ENCODE measurements around the gene CBFA2T2.

The CBFA2T2 gene

DNA sequence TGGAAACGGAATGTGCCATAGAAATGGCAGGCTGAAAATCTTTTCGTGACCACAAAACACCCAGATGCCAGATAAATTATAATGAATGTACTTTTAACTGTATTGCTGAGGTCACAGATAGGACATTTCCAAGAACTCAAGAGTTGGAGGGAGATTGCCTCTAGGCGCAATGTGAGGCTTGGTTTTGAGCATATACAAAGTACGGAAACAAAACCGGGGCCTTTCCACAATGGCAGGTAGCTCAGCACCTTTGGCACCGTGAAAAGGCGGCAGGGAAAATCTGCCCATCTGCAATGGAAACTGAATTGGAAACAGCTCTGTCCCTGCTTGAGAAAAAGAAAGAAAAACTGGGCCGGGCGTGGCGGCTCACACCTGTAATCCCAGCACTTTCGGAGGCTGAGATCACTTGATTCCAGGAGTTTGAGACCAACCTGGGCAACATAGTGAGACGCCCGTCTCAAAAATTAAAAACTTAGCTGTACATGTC is 161.7 kb downstream of the CBFA2T2 start:
- DNase-seq (ENCODE audit: low read depth in 2 of 2), result no peak

DNA sequence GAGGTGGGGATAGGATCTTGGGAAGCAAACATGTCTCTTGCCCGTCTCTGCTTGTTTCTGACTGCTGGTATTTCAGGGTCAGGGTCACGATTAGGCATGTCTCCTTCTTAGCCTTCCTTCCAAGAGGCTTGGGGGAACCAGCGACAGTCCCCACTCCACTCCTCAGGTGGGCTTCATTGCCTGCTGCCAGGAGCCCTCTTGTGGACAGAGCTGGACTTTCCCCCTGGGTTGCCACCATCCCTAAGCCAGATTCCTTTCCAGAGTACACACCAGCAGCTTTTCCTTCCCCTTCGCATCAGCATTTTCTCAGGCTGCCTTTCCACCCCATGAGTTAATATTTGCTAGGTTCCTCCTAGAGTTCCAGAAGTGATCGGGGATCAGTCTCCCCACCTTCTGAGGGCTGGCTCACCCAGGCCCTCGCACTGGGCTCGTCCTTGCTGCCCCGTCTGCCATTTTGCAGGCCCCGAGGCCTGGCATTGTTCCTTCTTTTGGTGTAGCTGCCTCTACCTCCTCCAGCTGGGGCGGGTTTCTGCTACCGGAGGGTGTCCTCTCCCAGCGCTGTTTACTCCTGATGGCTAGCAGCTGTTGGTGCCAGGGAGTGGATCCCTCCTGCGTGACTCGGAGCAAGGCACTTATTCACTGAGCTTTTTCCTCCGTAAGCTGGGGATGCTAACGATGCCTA is 163.5 kb downstream of the CBFA2T2 start:
- DNase-seq (ENCODE audit: low read depth in 2 of 2), result no peak

DNA sequence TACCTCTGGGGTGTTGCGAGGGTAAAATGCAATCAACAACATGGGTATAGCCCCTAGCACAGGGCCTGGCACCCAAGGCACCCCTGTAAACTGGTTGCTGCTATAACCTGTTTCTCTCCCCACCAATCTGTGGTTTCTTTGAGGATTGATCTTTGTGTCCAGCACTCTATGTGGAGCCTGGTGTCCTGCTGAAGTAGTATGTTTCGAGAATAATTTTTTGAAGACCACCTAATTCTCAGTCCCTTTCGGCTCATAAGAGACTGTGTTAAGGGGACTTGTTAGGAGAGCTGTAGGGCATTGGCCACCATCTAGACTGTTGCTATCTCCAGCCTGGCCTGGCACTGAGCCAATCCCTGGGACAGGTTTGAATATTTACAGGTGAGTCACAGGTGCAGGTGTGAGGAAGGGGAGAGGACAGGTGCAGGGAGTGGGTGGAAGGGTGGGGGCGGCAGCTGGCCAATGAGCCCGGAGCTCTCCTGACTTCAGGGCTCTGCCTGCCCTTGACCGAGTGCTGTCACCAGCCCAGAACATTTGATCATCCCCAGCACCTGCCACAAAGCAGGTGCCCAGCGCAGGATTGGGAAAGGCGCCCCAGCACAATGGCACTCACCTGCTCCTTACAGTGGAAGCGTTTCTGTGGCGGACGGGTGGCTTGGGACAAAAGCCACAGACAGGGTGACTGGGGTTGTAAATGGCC is 164.2 kb downstream of the CBFA2T2 start:
- no peak for DNase-seq (ENCODE audit: low read depth in 2 of 2)

DNA sequence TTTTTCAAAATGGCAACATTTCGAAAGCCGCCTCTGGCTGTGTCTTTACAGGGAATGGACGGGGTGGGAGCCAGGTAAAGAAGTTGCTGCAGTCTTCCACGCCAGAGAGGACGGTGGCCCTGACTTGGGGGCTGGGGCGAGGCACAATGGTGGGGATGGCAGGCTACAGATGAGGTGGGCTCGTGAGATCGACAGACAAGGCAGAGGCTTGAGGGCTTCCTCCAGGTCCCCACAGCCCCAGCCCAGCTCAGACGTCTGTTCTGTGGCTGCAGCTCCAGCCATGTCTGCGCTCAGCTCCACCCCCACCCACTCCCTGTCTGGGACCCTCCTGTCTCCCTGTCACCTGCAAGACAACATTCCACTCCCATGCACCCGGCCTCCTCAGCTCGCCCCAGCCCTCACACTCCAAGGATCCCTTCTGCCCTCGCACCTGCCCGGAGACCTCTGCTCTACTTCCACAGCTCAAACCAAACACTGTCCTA is 164.8 kb downstream of the CBFA2T2 start:
- no peak for DNase-seq (ENCODE audit: low read depth in 2 of 2)

- DNase-seq (ENCODE audit: low read depth in 2 of 2), result no peak
Observed at GRCh38 chr20:33655164-33655563, 165.3 kb downstream of the CBFA2T2 start.

GRCh38 chr20:33656010-33656782 is 166.3 kb downstream of the CBFA2T2 start:
- no peak for DNase-seq (ENCODE audit: low read depth in 2 of 2)

DNA sequence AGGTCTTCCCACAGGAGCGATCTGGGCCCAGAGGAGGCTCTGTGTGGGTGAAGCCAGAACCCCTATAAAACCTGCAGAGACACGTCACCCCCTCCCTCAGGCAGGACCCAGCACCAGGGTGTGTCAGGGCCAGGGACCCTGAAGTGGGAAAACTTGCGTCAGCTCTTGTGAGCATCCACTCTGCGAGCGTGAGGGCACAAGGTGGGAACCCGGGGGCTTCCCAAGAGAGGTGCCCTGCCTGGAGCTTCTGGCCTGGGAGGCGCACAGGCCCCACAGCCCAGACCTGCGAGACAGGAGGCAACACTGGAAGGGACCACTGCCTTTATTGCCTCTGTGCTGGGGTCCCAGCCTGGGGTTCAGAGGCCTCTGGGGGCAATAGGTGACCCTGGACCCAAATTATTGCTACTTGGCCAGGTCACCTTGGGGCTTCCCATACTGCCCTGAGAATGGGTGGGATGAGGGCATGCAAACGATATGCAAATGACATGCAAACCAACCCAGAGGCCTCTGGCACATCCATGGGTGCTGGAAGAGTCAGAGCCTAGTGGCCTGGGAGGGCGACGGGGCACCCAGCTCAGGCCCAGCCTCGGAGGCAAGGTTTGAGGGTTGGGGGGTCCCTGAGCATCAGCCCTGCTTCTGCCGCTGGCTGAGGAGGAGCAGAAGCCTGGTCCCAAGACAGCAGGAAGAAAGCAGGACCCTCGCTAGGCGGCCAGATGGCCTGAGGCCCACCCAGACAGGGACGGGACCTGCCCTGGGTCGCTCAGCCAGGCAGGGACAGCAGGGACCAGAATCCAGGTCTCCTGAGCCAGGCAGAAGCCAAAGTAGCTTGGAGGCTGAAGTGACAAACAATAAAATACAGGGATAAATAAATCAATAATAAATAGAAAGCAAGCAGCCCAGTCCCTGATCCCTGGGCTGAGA is 167.1 kb downstream of the CBFA2T2 start:
- no peak for DNase-seq (ENCODE audit: low read depth in 2 of 2)

GRCh38 chr20:33657704-33658095 is 167.8 kb downstream of the CBFA2T2 start:
- no peak for DNase-seq (ENCODE audit: low read depth in 2 of 2)

DNA sequence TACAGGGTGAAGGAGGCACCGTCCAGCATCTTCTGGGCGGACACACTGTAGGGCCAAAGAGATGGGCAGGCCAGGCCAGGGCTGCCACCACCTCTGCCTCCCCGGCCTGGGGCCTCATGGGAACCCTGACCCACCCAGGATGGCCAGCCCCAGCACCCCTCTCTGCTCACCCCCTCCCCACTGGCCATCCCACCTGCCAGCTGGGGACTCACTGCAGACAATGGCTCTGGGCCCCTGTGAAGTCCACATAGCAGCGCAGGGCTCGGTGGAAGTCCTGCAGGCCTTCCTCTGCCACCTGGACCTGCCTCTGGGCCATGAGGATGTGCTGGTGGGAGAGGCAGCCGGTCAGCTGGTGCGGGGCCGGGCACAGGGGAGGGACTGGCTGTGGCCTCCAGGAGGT is 168.6 kb downstream of the CBFA2T2 start:
- DNase-seq (ENCODE audit: low read depth in 2 of 2), result no peak

DNA sequence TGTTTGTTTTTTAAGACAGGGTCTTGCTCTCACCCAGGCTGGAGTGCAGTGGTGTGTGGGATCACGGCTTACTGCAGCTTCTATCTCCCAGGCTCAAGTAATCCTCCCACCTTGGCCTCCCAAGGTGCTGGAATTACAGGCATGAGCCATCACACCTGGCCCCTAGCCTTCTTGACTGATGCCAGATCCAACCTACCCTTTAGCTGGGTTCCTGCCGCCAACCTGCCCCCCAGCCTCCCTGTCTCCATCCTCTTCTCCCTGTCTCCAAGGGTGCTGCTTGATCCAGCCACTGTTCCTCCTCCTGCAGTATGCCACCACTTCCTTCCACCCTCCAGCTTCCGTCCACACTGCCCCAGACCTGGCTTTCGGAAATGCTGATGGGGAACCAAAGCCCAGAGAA is 169.0 kb downstream of the CBFA2T2 start:
- no peak for DNase-seq (ENCODE audit: low read depth in 2 of 2)

- DNase-seq (ENCODE audit: low read depth in 2 of 2), result no peak
Observed at GRCh38 chr20:33659341-33660034, 169.6 kb downstream of the CBFA2T2 start.

DNA sequence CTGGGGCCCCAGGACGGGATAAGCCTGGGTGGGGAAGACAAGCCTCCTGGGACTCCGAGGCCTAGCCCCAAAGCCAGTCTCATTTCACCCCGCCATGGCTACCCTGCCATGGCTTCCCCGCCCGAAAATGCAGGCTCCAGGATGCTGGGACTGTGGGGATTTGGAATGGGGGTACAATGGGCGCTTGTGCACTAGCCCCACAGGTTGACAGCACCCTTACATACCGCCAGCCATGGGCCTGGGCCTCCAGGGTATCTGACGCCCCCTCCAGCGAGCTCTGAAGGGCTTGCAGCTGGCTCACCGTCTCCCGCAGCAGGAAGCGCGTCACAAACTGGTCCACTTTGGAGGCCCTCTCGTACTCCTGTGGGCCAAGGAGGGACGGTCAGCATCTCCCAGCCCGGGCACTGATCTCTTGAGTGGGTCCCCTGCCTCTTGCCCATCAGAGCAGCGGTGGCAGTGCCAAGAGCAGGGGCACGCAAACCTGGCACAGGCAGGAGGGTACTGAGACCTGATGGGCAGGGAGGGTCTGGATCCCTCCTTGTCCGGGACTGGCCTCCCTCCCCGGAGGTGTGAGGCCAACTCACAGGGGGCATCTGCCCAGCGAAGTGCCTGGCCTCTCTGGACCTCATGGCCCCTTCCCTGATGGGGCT is 170.3 kb downstream of the CBFA2T2 start:
- no peak for DNase-seq (ENCODE audit: low read depth in 2 of 2)

DNA sequence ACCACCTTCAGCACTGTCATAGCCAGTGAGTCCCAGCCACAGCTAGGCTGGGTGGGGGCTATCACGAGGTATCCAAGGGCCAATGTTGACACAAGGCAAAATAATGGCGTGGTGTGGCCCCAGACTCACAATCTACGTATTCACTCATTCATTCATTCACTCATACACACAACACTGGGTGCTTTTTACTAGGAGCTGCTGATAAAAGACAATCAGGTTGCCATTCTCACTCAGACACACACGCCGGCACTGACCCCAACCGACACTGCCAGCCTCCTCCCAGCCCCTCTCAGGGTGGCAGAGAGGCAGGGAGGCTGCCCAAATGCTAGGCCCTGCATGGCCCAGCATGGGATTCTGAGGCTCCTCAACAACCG is 170.8 kb downstream of the CBFA2T2 start:
- no peak for DNase-seq (ENCODE audit: low read depth in 2 of 2)

DNA sequence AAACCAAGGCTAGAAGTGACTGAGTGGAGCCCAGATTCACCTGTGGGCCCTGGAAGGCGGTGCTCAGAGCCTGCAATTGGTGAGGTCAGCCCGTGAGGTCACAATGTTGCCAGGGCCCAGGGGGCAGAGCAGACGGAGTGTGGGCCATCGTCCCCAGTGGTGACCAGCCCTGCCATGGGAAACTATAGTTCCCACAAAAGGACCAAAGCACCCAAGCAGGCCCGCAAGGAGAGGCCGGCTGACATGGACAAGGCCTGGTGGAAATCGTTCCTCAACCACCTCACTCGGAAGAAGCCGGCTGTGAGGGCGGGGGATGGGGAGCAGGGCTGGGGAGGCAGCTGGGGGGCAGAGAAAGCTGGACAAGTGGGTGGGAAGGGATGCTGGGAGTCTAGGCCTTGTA is 172.3 kb downstream of the CBFA2T2 start, which contains the start of gene C20orf144:
TSS of gene C20orf144 (plus strand) at position 156 of the 400 bp plus-strand sequence. CDS start at position 175, 19 bp downstream.
- DNase-seq (ENCODE audit: low read depth in 2 of 2), result no peak

GRCh38 chr20:33663161-33664084 is 173.5 kb downstream of the CBFA2T2 start:
- DNase-seq (ENCODE audit: low read depth in 2 of 2), result peak; percentile 80 to 84

GRCh38 chr20:33664085-33664761 is 174.3 kb downstream of the CBFA2T2 start:
- no peak for DNase-seq (ENCODE audit: low read depth in 2 of 2)

DNA sequence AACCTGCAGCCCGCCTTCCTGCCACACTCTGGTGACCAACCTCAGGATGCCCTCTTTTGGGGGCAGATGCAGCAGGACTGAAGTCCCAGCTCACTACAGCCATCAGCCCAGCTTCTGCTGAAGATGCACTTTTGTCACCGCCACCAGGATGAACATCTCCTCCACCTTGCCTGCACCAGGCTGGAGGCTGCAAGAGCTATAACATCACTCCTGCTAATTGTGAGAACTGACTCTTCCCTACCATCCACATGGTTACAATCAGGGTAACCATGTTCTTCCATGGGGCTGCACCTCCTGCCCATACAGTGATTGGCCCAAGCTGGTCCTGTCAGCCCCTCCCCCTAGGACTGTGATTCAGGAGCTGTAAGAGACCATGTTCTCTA is 174.9 kb downstream of the CBFA2T2 start:
- no peak for DNase-seq (ENCODE audit: low read depth in 2 of 2)

Data from stimulated activated CD8-positive, alpha-beta memory T cell treated with anti-CD3 and anti-CD28 coated beads, Interleukin-15, amount 100 ng/mL, for 48 hours (primary cell).